T1000 (cell line): ENCODE results near the gene CSN3.
"Not testable (repeated sequence)": the region's sequence is repeated elsewhere in the genome, so short reads cannot be mapped to it uniquely, and the experiment has no call there.

Source experiments
- DNase-seq: peaks from one replicate; lab custom pipeline; 2025; ENCODE audit warnings: mixed read lengths; lab: John Stamatoyannopoulos, UW

CSN3 gene, protein sequence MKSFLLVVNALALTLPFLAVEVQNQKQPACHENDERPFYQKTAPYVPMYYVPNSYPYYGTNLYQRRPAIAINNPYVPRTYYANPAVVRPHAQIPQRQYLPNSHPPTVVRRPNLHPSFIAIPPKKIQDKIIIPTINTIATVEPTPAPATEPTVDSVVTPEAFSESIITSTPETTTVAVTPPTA

DNA sequence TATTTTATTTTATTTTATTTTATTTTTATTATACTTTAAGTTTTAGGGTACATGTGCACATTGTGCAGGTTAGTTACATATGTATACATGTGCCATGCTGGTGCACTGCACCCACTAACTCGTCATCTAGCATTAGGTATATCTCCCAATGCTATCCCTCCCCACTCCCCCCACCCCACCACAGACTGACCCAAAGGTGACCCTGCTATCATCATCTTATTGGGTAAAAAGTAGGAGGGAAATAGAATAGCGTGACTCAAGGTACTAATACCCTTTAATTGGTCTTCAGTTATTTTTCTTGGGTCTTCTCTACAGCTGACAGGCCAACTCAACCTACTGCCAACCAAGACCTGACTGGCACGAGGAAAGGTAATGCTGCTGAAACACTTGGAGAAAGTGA lies at the start of gene CSN3:
Gene CSN3, plus strand, starts transcription at position 301 of the 400 bp plus-strand sequence. CDS start 2,223 bp downstream, outside the sequence.
- DNase-seq: not testable (repeated sequence)

DNA sequence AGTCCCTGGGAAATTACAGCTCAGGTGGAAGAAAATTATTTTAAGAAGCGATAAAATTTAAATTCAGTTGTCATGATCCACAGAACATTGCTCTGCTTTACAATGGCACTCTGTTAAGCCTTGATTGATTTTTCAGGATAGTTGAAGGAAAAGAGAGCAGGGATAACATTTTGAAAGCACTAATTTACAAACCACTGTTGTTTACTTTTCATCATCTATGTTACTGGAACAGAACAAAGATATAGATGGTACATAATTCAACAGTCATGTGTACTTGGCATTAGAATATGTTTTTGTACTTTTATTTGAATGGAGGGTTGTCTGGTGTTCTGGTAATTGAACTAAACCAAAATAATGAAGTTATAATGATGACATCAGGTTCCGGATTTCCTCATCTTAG lies 49.5 kb upstream of the CSN3 start:
- no peak for DNase-seq

DNA sequence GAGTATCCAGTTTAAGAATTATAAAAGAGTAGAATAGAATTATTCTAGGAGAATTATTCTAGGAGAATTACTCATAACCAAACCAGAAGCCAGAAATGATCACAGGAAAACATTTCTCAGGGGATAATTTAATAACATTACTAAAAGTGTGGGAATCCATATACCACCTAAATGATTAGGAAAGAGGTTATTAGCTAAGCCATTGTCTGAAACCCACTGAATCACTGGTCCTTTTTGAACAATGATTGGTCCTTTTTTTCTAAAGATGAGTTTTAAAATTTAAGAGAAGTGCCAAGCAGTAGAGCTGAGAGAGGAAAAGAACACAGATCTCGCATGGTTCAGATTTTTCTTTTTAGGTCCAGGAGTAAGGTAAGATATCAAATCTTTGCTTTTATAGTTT lies 47.0 kb upstream of the CSN3 start, which contains the start of gene ODAM:
Gene ODAM, plus strand, starts transcription at position 301 of the 400 bp plus-strand sequence. CDS start 819 bp downstream, outside the sequence.
- DNase-seq: no peak

DNA sequence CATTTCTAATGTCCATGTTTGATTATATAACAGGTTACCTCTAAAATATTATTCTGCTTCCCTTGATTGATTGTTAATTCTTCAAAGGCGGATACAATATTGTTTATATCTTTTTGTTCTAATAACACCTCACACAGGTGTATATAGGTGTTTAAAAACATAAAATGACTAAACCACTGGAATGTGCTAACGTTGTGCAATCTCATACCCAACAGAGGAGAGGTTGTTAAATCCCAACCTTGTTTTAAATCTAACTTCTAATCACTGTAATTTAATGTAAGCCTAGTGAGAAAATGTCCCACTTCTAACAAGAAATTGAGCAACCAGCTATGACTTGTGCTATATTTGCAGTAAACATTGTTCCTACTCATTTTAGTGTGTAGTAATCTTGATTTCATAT lies 45.5 kb upstream of the CSN3 start:
- no peak for DNase-seq

DNA sequence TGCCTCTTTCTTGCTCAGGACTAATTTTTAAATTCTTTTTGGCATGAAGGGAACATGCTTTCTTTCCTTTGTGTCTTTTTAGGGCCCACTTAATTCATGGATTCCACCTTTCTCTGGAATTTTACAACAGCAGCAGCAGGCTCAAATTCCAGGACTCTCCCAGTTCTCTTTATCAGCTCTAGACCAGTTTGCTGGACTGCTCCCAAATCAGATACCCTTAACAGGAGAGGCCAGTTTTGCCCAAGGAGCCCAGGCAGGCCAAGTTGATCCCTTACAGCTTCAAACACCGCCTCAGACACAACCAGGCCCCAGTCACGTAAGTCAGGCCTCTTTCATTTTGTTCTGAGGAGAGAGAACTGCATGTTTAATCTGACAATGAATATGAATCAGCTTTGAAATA lies 44.6 kb upstream of the CSN3 start:
- no peak for DNase-seq

DNA sequence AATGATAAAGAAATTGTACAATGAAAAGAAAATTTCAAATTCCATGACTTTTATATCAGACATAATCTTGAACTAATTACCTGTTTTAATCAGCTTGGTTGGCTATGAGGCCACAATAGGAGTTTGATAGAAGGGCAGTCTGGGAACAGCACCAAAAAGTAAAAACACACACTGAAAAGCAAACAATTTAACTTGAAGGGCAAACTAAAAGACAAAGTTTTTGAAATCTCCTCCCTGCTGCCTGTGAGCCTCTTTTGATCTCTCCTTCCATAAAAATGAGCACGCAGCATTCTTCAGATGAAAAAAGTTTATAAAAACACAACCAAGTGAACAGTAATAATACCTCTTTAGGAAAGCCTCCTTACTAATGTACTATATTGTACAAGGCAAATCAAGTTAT lies 38.8 kb upstream of the CSN3 start:
- no peak for DNase-seq

DNA sequence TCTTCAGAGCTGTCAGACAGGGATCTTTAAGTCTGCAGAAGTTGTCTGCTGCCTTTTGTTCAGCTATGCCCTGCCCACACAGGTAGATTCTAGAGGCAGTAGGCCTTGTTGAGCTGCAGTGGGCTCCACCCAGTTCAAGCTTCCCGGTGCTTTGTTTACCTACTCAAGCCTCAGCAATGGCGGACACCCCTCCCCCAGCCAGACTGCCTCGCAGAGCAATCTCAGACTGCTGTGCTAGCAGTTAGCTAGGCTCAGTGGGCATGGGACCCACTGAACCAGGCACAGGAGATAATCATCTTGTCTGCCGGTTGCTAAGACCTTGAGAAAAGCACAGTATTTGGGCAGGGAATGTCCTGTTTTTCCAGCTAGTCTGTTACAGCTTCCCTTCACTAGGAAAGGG lies 29.6 kb upstream of the CSN3 start:
- DNase-seq: not testable (repeated sequence)

DNA sequence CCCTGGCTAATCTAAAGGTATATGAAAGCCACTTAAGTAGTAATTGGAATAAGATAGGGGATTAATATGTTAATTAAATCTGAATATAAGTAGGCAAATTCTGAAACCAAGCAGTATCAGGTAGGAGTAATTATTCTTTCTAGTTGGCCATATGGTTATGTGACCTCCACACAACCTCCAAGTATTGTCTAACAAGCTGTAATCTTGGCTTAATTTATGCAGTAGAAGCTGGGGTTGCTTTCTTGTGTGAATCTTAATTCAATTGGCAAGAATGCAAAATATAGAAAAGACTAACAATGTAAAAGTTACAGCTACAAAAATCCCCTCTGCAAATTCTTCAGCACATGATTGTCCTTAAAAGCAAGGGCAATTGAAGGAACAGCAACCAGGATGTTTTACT lies 26.3 kb upstream of the CSN3 start:
- not testable (repeated sequence) for DNase-seq

DNA sequence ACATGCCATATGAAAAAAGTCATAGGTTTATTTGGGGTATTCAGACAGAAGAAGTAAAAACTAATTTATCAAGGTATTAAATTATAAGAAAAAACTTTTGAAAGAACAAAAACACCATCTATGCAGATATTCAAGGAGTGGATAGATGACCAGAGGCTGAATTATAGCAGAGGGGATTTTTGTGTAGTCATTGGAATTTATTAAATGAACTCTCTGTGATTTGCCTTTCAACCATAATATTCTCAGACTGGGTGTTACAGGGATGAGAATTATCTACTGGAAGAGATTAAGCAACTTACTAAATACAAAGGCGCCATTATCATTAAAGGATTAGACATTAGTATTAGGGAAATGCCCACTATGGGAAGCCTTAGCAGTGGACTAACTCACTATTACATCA lies 25.8 kb upstream of the CSN3 start:
- DNase-seq: not testable (repeated sequence)

DNA sequence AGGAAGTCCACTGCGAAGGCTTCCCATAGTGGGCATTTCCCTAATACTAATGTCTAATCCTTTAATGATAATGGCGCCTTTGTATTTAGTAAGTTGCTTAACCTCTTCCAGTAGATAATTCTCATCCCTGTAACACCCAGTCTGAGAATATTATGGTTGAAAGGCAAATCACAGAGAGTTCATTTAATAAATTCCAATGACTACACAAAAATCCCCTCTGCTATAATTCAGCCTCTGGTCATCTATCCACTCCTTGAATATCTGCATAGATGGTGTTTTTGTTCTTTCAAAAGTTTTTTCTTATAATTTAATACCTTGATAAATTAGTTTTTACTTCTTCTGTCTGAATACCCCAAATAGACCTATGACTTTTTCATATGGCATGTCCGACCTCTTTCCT lies 21.0 kb upstream of the CSN3 start:
- DNase-seq: not testable (repeated sequence)

DNA sequence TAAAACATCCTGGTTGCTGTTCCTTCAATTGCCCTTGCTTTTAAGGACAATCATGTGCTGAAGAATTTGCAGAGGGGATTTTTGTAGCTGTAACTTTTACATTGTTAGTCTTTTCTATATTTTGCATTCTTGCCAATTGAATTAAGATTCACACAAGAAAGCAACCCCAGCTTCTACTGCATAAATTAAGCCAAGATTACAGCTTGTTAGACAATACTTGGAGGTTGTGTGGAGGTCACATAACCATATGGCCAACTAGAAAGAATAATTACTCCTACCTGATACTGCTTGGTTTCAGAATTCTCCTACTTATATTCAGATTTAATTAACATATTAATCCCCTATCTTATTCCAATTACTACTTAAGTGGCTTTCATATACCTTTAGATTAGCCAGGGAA lies 20.6 kb upstream of the CSN3 start:
- DNase-seq: not testable (repeated sequence)

DNA sequence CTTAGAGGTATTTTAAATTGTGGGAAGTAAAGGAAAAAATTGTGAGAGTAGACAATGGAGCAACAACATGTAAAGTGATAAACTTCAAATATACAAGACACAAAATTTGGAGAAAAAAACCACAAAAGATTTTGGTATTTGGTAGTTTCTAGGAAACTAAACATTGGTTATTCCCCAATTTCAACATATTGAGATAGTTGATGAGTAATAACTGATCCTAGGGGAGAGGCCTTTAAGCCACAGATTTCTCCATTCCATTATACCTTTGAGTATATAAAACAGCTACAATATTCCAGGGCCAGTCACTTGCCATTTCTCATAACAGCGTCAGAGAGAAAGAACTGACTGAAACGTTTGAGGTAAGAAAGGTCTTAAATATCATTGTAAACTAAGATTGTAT lies 16.6 kb upstream of the CSN3 start, which contains the start of gene FDCSP:
Gene FDCSP, plus strand, starts transcription at position 301 of the 400 bp plus-strand sequence. CDS start 5,071 bp downstream, outside the sequence.
- DNase-seq: no peak

DNA sequence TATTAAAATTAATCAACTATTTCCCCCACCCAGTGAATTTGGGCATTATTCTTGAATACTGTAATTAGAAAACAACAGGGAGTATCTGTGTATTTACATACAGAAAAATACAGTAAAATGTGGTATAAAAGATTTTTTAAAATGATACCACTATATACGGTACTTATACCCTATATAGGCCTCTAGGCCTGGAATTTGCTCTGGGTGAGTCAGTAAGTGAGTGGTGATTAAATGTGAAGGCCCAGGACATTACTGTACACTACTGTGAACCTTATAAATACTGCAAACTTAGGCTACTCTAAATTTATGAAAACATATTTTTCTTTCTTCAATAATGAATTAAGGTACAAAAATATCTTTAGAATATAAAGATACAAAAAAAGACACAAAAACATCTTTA lies 6.3 kb upstream of the CSN3 start:
- DNase-seq: no peak

DNA sequence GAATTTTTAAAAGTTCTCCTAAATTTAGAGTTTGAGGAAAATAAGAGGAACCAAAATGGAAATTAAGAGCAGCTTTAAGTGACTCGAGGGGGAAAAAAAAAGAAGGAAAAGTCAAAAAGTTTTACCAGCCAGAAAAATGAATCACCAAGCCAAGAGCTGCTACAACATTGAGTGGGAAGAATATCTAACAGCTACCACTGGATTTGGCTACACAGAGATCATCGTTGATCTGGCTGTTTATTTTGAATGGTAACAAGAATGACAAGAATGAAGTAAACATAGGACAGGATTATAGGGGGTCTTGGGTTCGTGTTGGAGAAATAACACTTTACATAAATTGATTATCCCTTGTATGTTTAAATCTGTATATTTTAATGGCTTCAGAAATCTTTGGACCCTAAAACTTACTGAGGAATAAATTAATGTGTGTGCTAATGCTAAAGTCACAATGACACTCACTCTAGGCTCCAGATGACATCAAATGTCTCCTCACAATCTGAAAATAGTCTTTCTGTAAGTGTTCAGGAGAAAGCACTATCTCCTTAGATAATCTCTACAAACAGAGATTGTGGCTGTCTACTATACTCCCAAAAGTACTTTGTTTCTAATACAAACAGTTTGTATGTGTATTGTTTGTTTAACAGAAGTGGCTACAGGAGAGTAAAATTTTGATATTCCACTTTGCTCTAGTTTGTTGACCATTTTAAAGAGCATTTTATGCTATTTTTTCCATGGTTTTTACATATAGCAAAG lies 3.1 kb upstream of the CSN3 start:
- no peak for DNase-seq

DNA sequence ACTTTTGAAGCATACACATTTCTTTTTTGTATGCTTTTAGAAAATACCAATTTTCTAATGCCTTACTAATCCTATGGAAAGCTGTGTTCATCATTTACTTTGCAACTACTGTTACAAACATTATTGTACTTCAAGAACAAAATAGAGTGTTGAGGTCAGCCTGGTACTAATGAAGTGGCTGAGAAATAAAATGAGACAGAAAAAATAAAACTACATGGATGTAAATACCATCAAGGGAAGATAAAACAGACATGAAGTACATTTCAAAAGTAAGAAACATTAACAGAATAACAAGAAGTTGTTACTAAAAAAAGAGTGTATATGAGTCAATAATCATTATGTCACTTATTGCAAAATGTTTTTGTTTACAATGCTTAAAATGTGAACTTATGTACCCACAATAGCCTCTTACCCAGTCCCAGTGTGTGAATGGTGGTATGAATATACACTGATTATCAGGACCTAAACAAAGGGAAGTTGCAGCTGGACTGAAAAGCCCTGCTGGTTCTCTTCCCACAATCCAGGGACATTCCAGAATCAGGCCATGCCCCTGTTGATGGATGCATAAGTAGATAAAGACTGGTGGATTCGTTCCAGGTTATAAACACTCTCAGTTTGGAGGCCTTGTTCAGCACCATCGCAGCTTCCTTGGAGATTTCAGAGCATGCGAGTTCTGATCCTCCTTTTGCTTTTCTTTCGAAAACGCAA lies 2.4 kb upstream of the CSN3 start:
- no peak for DNase-seq

DNA sequence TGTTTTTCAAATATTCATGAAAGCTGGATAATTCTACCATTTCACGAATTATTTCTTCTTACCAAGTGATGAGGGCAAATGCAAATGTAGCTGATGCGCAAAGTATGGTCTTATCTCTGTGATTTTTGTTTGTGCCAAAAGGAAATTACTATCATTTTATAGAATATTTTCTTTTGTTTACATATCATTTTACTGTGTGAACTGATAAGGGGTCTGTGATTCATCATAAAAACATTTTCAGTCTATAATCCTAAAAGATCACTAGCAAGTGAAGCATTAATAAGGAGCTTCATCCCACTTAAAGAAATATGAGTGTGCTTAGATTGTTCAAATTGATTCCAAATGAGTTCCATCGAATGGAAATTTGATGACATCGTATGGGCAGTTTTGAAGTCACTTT lies 694 bp downstream of the CSN3 start:
- no peak for DNase-seq

DNA sequence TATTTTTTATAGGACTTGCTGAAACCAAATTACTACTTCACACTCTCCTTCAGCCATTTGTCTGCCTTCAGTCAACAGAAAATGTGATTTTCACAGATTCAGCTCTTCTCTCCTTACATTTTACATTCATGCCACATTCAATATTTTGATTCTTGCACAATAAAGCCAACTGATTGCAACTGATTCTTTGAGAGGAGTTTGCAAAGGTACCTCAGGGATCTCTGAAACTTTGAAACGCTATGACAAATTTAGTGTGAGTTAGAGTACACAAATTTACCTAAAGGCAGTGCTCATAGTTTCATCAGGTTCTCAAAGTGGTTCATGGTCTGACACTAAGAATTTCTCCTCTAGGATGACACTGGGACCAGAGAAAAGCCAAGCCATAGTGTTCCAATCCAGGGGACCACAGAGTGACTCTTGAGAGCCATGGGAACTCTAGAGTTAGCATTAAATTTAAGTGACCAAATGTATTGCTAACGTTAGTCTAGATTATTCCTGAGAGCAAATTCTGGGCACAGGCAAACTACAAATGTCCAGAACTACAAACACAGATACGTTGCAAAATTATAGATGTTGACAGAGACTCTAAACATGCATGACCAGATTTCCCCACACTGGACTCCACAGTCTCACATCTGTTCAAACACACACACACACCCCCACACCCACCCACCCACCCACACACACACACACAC lies 9.0 kb downstream of the CSN3 start:
- no peak for DNase-seq

DNA sequence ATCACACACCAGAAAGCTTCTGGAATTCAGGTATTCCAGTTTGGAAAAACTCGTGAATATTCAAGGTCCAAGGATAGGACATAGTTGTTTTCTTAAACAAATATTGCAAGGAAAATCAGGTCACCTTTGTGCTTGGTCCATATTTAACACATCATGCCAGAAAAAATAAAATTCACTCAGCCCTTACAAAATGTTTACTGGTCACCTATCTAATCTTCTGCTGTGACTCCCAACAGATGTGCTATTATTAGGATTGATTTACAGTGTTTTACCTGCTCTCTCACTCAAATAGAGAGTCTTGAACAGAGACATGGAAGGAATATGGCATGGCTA lies 9.5 kb downstream of the CSN3 start:
- no peak for DNase-seq

DNA sequence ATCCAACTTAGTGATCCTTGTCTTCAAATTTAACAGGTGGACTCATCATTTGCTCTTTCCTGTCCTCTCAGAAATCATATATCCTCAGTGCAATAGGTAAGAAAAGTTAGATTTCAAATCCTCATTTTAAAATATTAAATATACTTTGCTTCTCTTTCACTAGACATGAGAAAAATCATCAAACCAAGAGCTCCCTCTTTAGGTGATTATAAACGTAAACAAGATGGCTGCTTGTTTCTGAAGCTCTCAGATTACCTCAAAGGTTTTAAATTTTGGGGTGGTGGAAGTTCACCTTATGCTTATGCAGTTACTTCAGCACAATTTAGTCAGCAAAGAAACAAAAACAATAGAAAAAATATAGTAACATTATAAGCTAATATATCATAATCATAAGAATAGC lies 27.3 kb downstream of the CSN3 start:
- no peak for DNase-seq

DNA sequence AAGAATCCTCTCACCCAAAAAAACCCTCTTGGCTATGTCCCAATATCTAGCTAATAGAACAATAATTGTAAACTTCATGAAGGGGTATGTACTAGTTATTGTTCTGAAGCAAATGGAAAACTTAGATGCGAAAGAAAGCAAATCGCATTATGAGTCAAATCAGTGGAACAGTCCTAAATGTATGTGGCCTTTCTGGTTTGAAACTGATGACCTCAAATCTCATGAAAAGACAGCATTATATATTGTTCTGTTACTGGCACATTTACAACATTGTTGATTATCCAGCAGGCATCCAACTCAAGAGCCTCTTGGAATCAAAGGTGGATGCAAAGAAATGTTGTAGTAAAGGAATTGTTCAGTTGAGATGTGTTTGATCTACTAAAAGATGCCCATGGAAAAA lies 34.7 kb downstream of the CSN3 start:
- DNase-seq: no peak

DNA sequence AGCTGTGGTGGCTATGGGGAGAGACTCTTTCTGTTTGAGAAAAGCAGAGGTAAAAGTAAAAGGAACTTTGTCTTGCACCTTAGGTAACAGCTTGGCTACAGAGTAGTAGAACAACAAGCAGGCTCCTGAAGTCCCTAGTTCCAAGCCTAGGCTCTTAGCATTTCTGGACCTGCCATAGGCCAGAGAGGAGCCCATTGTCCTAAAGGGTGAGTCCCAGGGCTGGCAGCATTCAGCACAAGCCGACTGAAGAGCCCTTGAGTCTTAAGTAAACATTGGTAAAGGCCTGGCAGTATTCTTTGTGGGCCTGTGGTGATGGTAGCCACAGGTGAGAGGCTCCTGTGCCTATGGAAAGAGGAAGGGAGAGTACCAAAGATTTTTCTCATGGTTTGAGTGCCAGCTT lies 38.2 kb downstream of the CSN3 start:
- no peak for DNase-seq

DNA sequence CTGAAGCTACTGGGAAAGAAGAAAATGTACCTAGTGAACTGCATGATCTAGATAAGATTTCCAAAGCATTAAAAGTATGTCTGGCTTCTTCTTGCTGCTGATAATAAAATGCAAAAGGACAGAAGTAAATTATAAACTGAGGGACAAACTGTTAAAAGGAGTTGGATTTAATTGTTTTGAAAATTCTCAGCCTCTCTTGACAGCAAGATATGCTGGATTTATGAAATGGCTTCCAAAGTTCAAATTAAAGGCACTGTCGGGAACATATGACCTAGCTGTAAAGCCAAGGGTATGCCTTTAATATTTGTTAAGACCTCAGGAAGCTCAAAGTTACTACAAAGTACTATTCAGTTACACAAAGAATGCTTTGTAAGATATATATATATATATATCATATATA lies 46.3 kb downstream of the CSN3 start:
- DNase-seq: no peak
